Measurements from ENCODE around the gene NTN1. TPM values are rescaled to one million over a fixed set of nuclear protein-coding genes. Genes with fewer than 3 reads are reported as not detected.

NTN1 gene
- total and polyA plus RNA-seq, 2 of the 13 experiments (the other 11 are each of a cell fraction or from before 2014, with no cell fraction given), result 0.04 to 0.05 TPM

DNA sequence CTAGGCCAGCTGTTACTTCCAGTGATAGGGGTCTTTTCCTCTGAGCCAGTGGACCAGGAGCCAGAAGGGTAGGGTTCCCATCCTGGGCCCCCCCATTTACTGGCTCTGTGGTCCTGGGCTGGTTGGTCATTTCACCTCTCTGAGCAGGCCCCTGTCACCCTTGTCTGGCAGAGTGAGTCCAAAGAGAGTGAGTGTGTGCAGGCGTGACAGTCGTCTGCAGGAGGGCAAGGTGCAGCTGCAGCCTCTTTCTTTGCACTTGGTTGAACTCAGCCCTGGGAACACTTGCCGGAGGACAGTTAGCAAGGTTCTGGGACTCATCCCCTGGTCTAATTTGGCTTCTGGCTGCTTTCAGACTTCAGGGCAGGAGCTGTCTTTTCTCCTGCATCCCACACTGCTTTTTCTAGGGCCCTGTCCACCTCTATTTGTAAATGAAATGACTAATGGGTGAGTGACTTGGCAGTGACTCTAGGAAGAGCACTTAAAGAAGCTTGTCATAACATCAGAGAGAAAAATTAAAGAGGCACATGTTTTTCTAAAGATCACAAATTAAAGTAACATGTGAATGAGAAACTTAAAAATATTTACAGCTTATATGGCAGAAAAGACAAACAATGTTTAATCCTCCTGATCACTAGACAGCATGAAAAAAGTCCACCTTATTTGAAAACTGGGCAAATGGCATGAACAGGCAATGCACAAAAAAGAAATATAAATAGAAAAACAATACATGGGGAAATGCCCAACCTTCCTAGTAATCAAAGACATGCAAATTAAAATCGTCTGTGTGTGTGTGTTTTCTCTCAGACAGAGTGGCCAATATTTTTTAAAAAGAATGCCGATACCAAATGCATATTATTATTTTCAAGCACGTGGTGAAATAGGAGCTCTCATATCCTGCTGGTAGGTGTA lies 137.5 kb downstream of the NTN1 start (continued):
- TF ChIP-seq MAFF (IDR thresholded peaks at IDR 0.05; ENCODE audit: low read depth, low read length), result no peak
- TF ChIP-seq, protein P1, sequence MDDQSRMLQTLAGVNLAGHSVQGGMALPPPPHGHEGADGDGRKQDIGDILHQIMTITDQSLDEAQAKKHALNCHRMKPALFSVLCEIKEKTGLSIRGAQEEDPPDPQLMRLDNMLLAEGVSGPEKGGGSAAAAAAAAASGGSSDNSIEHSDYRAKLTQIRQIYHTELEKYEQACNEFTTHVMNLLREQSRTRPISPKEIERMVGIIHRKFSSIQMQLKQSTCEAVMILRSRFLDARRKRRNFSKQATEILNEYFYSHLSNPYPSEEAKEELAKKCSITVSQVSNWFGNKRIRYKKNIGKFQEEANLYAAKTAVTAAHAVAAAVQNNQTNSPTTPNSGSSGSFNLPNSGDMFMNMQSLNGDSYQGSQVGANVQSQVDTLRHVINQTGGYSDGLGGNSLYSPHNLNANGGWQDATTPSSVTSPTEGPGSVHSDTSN (CRISPR knock-in tag; IDR thresholded peaks at IDR 0.05; ENCODE audit: borderline replicate concordance), result no peak
- TF ChIP-seq, protein P2, sequence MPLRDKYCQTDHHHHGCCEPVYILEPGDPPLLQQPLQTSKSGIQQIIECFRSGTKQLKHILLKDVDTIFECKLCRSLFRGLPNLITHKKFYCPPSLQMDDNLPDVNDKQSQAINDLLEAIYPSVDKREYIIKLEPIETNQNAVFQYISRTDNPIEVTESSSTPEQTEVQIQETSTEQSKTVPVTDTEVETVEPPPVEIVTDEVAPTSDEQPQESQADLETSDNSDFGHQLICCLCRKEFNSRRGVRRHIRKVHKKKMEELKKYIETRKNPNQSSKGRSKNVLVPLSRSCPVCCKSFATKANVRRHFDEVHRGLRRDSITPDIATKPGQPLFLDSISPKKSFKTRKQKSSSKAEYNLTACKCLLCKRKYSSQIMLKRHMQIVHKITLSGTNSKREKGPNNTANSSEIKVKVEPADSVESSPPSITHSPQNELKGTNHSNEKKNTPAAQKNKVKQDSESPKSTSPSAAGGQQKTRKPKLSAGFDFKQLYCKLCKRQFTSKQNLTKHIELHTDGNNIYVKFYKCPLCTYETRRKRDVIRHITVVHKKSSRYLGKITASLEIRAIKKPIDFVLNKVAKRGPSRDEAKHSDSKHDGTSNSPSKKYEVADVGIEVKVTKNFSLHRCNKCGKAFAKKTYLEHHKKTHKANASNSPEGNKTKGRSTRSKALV (CRISPR knock-in tag; IDR thresholded peaks at IDR 0.05), result no peak
- no peak for TF ChIP-seq CBFB (CRISPR knock-in tag; IDR thresholded peaks at IDR 0.05)
- TF ChIP-seq CENPT (CRISPR knock-in tag; IDR thresholded peaks at IDR 0.05; ENCODE audit: low read depth), result no peak
- TF ChIP-seq ZFP62 (CRISPR knock-in tag; IDR thresholded peaks at IDR 0.05), result no peak
- no peak for TF ChIP-seq HHEX (CRISPR knock-in tag; IDR thresholded peaks at IDR 0.05)
- TF ChIP-seq, protein P3, sequence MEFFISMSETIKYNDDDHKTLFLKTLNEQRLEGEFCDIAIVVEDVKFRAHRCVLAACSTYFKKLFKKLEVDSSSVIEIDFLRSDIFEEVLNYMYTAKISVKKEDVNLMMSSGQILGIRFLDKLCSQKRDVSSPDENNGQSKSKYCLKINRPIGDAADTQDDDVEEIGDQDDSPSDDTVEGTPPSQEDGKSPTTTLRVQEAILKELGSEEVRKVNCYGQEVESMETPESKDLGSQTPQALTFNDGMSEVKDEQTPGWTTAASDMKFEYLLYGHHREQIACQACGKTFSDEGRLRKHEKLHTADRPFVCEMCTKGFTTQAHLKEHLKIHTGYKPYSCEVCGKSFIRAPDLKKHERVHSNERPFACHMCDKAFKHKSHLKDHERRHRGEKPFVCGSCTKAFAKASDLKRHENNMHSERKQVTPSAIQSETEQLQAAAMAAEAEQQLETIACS (CRISPR knock-in tag; IDR thresholded peaks at IDR 0.05), result no peak
- TF ChIP-seq TARDBP (CRISPR knock-in tag; IDR thresholded peaks at IDR 0.05), result no peak

Measured in HepG2 (cell line).